NCI-H1417 (cell line): ENCODE data around the gene RNF151.
"Not testable (repeated sequence)": the region's sequence is repeated elsewhere in the genome, so short reads cannot be mapped to it uniquely, and the experiment has no call there.

Experiments used
- DNase-seq, 3 experiments: peaks; one replicate each; lab custom pipeline; 2025; lab: John Stamatoyannopoulos, UW

The RNF151 gene

GRCh38 chr16:1966460-1966859, at the start of gene RNF151:
Gene RNF151, plus strand, starts transcription at chr16:1966856. Its CDS starts 26 bp downstream, at chr16:1966882.
- no peak for DNase-seq

DNA sequence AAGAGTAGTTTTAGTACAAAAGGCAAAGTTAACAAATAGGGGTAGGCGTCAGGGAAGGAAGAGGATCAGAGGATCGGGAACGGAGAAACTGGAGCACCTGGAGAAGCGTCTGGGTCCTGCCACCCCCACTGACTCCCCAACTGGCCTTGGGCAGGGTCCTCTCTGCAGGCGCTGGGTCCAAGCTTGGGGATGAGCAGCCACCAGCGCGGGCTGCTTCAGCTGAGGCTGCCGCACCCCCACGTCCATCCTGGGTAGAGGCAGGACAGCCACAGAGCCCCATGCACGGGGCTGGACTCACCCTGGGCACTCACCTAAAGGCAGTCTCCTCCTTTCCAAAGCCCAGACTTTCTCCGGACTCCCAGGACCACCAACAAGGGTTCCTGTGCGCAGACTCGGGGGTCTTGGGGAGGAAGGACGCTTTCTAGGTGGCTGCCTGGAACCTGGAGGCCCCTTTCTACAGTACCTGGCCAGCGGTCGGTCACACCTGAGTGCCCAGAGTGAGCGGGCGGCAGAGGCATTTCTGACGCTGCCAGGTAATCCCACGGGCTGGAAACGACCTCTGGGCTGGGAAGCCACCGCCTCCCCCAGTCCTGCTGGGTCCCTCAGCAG, 49.5 kb upstream of the RNF151 start:
- peak in 1 of 3 experiments; percentile 32 for DNase-seq

DNA sequence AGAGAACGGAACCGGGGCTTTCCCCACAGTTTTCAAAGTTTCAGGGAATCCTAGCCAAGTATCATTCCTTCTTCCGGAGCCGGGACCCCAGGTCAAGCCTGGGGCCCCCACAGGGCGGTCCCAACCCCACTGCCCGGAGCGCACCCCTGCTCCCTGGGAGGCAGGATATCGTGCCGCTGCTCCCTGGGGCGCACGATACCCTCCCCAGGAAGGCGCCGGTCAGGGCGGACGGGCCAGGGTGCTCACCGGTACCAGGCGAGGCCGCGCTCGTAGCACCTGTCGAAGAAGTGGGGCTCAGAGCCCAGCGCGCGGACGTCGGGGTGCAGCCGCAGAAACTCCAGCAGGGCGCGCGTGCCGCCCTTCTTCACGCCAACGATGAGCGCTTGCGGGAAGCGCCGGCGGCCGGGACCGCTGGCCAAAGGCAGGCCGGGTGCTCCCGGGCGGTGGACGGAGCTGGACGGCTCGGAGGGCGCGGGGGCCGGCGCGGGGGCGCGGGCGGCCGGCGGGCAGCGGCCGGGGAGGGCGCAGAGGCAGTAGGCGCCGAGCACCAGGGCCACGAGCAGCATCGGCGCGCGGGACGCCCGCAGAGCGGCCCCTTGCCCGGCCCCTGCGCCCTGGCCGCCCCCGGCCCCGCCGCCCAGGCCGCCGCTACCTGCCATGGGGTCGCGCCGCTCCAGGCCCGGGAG, 48.8 kb upstream of the RNF151 start:
- no peak for DNase-seq

DNA sequence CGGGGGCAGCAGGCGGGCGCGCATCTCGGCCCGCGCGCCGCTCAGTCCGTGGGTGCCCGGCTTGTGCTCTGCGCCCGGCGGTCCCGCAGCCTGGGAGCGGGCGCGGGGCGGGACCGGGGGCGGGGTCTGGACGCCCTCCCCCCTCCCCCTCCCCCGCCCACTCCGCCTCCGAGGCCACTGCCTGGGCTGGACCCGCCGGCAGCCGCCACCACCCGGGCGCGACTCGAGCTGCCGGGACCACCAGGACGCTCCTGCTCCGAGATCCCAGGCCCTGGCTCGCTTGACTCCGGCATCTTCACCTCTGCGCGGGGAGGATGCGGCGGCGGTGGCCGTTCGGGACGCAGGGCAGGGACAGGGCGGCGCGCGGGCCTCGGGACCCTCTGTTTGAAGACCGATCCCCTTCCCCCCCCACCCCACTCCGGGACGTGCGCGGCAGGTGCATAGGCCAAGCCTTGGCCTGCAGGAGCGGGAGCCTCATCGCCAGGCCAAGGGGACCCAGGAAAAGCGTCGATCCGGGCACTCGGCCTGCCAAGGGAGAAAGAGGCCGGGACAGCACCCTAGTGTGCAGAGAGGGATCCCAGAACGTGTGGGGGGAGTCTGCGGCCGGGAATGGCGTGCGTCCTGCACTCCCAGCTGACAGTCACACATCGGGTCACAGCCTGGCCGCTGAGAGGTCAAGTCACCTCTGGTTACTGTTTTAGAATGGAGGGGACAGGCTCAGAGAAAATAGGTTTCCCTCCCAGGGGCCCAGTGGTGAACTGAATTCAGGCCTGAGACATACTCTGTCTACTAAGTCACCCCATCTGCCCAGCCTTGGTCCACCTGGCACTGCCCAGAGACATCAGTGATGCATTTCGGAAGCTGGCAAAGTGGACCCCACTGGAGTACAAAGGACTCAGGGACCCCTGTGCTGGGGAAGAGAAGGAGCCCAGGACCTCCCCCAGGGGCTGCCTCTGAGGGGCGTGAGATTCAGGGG, 48.0 kb upstream of the RNF151 start, which contains the start of gene HS3ST6:
Gene HS3ST6, minus strand, starts transcription at position 65 of the 976 bp plus-strand sequence. CDS start 92 bp downstream, outside the sequence.
- DNase-seq, result peak; percentile 27 to 35 (median 32)

GRCh38 chr16:1919327-1919998, 47.2 kb upstream of the RNF151 start:
- no peak for DNase-seq

GRCh38 chr16:1920122-1920521, 46.5 kb upstream of the RNF151 start:
- DNase-seq, result not testable (repeated sequence)

DNA sequence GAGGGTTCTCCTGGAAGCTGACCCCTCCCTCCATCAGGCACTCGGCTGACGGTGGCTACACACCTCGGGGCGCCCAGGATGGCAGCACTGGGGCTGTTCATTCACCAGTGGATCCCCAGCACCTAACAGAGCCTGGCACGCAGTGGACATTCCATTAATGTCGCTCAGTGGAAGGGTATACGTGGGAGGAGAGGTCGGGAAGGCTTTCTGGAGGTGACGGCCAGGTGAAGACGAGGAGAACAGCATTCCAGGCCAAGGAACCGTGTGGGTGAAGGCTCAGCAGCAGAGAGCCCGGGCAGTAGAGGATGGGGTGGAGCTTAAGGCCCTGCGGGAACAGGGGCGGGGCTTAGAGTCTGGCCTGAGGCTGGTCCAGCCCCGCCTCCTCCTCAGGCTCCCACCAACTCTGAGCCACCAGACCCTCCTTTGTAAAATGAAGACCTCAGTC, 45.9 kb upstream of the RNF151 start:
- DNase-seq, result peak; percentile 19 to 77 (median 43)

GRCh38 chr16:1922357-1922756, 44.3 kb upstream of the RNF151 start:
- DNase-seq, result no peak

DNA sequence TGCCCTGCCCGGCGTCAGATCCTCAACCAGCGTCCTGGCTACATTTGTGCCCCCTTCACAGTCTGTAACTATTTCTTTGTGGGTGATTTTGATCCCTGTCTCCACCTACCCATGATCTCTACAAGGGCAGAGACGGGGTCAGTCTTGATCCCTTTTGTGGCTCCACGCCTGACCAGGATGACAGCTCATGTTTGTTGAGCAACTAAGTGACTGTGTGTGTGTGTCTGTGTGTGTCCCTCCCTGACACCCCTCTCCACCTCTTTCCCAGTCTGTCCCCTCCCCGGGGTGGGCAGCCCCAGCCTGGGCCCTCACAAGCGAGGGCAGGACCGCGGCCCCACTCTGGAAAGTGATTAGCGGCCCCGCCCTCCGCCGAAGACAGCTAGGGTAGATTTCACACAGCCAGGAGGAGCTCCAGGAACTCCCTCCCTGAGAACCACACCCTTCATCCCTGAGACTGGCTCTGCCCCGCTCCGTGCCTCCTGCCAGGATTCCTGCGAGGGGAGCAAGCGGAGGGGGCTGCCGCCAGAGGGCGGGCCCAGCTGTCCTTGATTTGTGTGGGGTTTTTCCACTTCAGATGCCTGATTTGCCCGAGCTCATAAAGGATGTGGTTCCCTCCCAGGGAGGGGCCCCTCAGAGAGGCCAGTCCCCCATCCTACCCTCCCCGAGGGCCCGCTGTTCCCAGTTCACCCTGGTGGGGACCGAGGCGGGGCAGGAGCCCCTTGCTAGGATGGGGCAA, 43.2 kb upstream of the RNF151 start:
- peak in 1 of 3 experiments; percentile 64 for DNase-seq

- DNase-seq, result no peak
Observed at GRCh38 chr16:1924095-1924494, 42.6 kb upstream of the RNF151 start.

- DNase-seq, result no peak
Observed at GRCh38 chr16:1926271-1926670, 40.4 kb upstream of the RNF151 start.

DNA sequence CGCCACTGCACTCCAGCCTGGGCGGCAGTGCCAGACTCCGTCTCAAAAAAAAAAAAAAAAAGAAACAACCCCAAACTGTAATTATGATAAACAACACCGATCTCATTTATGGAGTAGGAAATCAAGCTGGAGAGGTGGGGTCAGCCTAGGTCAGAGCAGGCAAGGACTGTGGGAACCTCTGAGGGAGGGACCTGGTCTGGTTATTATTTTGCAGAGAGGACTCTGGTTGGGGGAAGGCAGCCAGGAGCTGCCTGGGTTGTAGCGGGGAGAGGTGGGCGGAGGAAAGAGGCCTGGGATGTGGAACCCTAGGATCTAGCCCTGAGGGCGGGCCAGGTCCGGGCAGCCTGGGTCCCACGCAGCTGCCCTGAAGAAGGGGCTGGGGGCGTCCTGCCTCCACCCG, 37.6 kb upstream of the RNF151 start:
- DNase-seq, result peak; percentile 39 to 77 (median 65)

DNA sequence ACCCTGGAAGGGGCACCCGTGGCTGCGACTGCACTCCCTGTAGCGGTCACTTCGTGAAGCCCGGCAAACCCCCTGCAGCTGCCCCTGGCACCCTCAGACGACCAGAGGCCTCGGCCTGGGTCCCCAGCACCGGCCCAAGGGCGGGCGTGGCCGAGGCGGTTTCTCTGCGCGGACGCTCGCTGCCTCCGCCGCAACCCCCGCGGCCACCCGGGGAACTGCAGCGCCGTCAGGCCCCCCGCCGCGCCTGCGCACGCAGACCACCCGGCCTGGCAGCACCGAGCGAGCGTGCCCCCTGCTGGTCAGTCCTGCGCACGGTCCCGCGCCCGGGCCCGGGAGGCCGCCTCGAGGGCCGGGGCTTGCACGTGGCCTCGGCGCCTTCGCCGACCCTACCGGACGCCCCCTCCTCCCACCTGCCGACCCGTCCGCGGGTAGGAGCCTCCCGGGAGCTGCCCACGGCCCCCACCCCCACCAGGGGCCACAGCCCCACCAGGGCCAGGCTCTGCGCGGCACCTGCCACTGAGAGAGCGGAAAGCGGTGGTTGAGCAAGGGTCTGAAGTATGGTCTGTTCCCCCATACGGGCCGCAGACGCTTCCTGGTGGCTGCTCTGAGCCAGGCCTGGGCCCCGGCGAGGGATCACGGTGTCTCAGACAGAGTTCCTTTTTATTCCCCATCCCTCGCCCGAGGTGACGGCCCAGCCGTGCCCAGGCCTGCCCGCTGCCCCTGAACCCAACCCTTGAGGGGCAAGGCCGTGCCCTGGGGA, 36.9 kb upstream of the RNF151 start:
- DNase-seq, result peak; percentile 88 to 97 (median 88)

DNA sequence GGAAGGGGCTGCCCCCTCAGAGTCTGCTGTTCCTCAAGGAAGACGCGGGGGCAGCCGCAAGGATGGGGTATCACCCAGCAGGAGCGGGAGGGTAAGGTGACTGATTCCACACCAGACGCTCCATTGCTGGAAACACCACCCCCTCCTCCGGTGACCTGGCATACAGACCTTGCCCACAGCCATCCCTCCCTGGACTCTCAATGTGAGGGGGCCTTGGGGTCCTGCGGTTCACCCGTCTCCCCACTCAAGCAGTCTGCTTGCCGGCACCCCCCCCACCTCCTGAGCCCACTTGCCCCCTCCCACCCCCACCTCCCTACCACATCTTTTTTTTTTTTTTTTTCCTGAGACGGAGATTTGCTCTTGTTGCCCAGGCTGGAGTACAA, 36.3 kb upstream of the RNF151 start:
- DNase-seq, result no peak

DNA sequence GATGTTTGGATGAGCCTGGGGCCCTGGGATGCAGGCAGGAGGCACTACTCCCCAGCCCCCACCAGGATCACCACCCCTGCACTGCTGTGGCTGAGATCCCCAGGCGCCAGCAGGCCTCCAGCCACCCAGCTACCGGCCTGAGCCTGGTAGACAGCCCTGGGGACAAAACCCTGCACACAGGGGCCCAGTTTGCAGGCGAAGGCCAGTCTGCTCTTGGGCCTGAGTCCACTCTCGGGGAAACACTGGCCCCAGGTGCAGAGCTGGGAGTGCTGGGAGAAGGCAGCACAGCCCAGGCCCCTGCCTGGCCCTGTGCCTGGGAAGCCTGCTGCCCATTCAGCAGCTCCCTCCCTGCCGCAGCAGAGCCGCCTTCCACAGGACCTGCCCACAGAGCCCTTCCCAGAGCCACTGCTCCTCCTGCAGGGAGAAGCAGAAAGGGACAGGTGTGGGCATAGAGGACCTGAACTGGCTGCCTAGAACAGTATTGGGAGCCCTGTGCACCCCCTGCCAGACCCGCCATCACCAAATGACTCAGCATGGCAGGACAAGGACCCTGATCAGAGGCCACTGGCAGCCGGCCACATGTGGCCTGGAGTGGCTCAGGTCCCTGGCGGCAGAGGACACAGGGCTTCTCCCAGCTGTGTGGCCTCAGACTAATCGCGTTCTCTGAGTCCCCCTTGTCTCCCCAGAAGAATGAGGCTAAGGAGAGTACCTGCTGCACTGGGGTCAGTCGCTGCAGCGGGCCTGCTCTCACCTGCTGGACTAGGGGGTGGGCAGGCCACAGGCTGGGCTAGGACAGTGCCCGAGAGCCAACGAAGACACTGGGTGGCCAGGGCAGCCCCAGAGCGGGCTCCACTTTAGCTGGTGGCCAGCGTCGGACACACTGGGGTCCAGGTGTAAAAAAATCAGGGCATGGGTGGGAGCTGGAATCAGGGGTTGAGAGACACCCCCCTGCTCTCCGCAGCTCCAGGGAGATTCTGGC, 34.3 kb upstream of the RNF151 start:
- peak in 1 of 3 experiments; percentile 29 for DNase-seq

- no peak for DNase-seq
Observed at GRCh38 chr16:1933097-1933661, 33.5 kb upstream of the RNF151 start.

GRCh38 chr16:1936945-1937479, 29.6 kb upstream of the RNF151 start:
- no peak for DNase-seq

GRCh38 chr16:1938316-1938715, 28.3 kb upstream of the RNF151 start:
- DNase-seq, result no peak
